AG04449 (cell line): ENCODE results near the gene HIRA.

Experiments used
- CTCF ChIA-PET: fragments of 350-600 bp; formaldehyde crosslinking; extraction: SDS; loops from one replicate; lab custom pipeline; 2021; ENCODE audit warnings: antibody characterized with exemption; lab: Yijun Ruan, JAX
- POLR2A ChIA-PET: fragments of 400-600, 350-600 bp; formaldehyde crosslinking; extraction: SDS; loops from one replicate; lab custom pipeline; 2020; ENCODE audit warnings: antibody characterized with exemption, inconsistent platforms; lab: Yijun Ruan, JAX
- DNase-seq: peaks from one replicate; pipeline ENCODE4 v3.0.0-alpha.2; 2010; ENCODE audit warnings: low read depth, low spot score
- H3K4me3 ChIP-seq: 2 replicates; pipeline ENCODE4 v1.5.1; 2011; ENCODE audit warnings: low read depth, mild to moderate bottlenecking, control low read depth, low read length
- TF ChIP-seq, protein P1 (sequence below): IDR thresholded peaks from one replicate; pipeline ENCODE4 v1.5.1; 2011; ENCODE audit warnings: mild to moderate bottlenecking, moderate library complexity, low read length, control low read depth, inconsistent platforms; ENCODE audit not compliant: insufficient read depth; ENCODE audit errors: missing control alignments

HIRA gene, protein sequence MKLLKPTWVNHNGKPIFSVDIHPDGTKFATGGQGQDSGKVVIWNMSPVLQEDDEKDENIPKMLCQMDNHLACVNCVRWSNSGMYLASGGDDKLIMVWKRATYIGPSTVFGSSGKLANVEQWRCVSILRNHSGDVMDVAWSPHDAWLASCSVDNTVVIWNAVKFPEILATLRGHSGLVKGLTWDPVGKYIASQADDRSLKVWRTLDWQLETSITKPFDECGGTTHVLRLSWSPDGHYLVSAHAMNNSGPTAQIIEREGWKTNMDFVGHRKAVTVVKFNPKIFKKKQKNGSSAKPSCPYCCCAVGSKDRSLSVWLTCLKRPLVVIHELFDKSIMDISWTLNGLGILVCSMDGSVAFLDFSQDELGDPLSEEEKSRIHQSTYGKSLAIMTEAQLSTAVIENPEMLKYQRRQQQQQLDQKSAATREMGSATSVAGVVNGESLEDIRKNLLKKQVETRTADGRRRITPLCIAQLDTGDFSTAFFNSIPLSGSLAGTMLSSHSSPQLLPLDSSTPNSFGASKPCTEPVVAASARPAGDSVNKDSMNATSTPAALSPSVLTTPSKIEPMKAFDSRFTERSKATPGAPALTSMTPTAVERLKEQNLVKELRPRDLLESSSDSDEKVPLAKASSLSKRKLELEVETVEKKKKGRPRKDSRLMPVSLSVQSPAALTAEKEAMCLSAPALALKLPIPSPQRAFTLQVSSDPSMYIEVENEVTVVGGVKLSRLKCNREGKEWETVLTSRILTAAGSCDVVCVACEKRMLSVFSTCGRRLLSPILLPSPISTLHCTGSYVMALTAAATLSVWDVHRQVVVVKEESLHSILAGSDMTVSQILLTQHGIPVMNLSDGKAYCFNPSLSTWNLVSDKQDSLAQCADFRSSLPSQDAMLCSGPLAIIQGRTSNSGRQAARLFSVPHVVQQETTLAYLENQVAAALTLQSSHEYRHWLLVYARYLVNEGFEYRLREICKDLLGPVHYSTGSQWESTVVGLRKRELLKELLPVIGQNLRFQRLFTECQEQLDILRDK

DNA sequence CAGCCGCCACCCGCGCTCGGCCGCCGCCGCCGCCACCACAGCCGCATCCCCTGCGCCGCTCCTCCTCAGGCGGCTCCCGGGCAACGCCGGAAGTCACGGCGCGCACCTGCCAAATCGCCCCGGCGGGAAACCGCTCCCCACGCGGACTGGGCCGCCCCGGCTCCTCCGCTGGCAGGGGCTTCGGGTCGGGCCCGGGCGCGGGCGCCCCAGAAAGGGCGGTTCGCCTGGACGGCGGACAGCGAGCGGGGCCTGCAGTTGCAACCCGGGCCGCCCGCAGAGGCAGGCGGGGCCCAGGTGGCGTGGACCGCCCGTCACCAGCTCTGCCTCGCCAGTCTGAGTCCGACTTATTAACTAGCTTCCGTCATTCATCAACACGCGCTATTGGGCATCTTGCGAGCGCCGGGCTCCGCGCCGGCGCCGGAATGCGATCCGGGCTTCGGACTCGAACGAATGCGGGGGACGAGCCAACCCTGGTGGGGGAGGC lies at the start of gene HIRA:
HIRA (minus strand) TSS at position 85 of the 484 bp plus-strand sequence. CDS start 257 bp downstream, outside the sequence.
- DNase-seq, result no peak
- peak within 1 kb of the TSS; percentile 91 for H3K4me3 ChIP-seq
- CTCF ChIA-PET, result no interaction called here
- POLR2A ChIA-PET, result interaction anchor here (0.7 to 1.4 kb wide), 5 partner anchors 12 to 198 kb away, joined by 3 to 6 read pairs (median 4); partner anchors contain the start of genes C22orf39, CDC45 and UFD1
- TF ChIP-seq, protein P1, sequence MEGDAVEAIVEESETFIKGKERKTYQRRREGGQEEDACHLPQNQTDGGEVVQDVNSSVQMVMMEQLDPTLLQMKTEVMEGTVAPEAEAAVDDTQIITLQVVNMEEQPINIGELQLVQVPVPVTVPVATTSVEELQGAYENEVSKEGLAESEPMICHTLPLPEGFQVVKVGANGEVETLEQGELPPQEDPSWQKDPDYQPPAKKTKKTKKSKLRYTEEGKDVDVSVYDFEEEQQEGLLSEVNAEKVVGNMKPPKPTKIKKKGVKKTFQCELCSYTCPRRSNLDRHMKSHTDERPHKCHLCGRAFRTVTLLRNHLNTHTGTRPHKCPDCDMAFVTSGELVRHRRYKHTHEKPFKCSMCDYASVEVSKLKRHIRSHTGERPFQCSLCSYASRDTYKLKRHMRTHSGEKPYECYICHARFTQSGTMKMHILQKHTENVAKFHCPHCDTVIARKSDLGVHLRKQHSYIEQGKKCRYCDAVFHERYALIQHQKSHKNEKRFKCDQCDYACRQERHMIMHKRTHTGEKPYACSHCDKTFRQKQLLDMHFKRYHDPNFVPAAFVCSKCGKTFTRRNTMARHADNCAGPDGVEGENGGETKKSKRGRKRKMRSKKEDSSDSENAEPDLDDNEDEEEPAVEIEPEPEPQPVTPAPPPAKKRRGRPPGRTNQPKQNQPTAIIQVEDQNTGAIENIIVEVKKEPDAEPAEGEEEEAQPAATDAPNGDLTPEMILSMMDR, result no peak

DNA sequence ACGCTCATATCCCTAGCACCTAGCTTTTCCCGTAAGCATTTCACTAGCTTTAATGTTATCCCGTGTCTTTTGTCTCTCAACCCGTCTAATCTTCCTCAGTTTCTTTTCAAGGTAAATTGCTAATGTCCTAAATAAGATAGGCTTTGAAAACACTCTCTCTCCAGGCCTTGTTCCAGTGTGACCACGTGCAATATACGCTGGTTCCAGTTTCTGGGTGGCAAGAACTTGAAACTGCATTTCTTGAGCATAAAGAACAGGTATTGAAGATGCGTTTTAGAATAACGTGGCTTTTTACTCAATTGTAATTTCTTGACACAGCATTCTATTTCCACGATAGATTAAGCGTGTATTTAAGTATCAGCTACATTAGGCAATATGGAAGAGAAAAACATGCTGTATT lies 49.3 kb upstream of the HIRA start:
- CTCF ChIA-PET, result no interaction called here
- no peak for DNase-seq
- POLR2A ChIA-PET, result no interaction called here
- no peak overlapping the region; the same call in 1 of the 2 replicates for H3K4me3 ChIP-seq
- TF ChIP-seq, protein P1, result no peak

DNA sequence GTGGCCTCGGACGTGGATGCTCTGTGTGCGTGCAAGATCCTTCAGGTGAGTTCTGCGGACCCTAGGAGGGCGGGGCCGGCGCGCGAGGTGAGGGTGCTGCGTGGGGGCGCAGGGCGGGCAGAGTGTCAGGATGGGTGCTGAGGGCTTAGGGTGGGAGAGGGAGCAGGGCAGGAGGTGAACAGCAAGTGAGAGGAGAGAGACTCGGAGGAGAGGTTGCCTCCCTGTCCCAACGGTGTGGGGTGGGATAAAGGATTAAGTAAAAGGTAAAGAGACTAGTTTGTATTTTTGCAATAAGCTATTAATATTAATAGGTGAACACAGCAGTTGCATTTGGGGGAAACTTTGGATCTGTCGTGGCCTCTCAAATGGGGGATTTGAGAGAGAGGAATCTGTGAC lies 48.6 kb upstream of the HIRA start:
- CTCF ChIA-PET, result interaction anchor here (1.5 kb wide), 1 partner anchor 16 kb away, joined by 3 read pairs; no protein-coding TSS in a partner anchor
- POLR2A ChIA-PET, result interaction anchor here (0.8 to 1.3 kb wide), 3 partner anchors 41 to 335 kb away, joined by 3 to 6 read pairs (median 4); partner anchors contain the start of genes ESS2, HIRA and MRPL40
- DNase-seq, result no peak

DNA sequence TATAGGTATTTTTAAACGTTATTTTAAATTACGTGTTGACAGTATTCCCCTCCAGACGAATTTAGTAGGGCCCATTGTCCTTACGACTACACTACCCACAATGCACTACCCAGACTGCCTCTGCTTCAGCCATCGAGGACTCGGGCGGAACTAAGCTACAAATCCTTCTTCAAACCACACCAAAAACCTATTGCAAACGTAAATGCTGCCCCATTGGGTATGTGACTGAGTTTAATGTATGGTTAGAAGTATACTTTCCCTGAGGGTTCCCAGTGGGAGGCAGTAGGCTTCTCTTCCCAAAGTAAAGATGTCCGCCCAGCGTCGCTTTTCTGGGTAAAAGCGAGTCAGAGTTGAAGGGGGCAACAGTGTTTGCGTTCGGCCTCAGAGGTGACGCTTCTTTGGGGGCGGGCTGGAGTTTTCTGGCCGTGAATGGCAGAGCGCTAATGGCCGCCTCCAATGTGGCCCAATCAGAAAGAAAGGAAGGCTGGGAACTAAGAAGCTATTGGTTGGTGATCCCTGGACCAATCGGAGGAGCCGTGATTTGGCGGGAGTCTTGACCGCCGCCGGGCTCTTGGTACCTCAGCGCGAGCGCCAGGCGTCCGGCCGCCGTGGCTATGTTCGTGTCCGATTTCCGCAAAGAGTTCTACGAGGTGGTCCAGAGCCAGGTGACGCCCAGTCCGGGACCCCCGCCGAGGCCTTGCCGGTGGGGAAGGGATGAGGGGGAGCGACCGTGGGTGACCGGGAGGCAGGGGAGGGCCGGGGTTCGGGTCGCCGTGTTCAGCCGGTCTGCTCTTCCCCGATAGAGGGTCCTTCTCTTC lies 48.0 kb upstream of the HIRA start, which contains the start of gene CDC45:
CDC45 (plus strand) TSS at position 566 of the 818 bp plus-strand sequence; CDS start at position 615, 49 bp downstream.
- CTCF ChIA-PET, result interaction anchor here (1.2 to 3.2 kb wide), 3 partner anchors 17 to 338 kb away, joined by 3 to 19 read pairs (median 3); no protein-coding TSS in a partner anchor
- peak; percentile 92 for DNase-seq
- H3K4me3 ChIP-seq, result peak within 1 kb of the TSS; percentile 95
- POLR2A ChIA-PET, result interaction anchor here (0.8 to 1.3 kb wide), 3 partner anchors 42 to 335 kb away, joined by 3 to 6 read pairs (median 4); partner anchors contain the start of genes ESS2, HIRA and MRPL40
- TF ChIP-seq, protein P1, result no peak

More for the DNA sequence above, 48.6 kb upstream of the HIRA start:
- H3K4me3 ChIP-seq, result peak overlapping the region; percentile 82
- TF ChIP-seq, protein P1, result no peak

DNA sequence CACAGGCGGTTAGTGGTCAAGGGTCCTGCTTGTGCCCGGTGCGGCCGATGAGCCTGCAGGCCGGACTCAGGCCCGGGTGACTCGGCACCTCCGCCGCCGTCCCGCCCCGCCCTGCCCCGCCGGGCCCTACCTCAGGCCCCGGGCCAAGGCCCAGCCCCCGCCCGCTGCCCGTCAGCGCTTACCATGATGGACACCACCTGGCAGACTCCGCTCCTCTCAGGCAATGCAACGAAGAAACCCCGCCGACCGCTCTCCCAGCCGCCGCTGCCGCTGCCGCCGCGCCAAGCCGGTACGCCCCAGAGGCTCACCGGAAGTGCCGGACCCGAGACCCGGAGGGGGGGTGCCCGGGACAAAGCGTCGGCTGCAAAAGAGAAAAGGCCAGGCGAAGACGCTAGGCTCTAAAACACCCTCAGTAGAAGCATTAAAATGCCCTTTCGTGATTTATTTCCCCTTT lies 47.4 kb upstream of the HIRA start, which contains the start of gene UFD1:
UFD1 (minus strand) TSS at position 293 of the 454 bp plus-strand sequence; CDS start at position 185, 108 bp downstream.
- POLR2A ChIA-PET, result interaction anchor here (1.0 to 1.3 kb wide), 2 partner anchors 47 to 334 kb away, joined by 4 to 6 read pairs; partner anchors contain the start of genes ESS2, HIRA and MRPL40
- CTCF ChIA-PET, result interaction anchor here (1.0 to 3.2 kb wide), 4 partner anchors 17 to 338 kb away, joined by 3 to 19 read pairs (median 3); no protein-coding TSS in a partner anchor
- H3K4me3 ChIP-seq, result peak within 1 kb of the TSS; percentile 95
- TF ChIP-seq, protein P1, result no peak
- no peak for DNase-seq
